Cardiac fibroblast (primary cell): ENCODE results near the gene ECE2.

Experiments used
- DNase-seq, 2 donors: peaks; one replicate each; pipeline versions ENCODE4 v3.0.0 to v3.0.0-alpha.2; 2010; ENCODE audit warnings: low read depth in 2 of 2
- H3K4me3 ChIP-seq, 2 donors: replicated peaks in 1 of 2; 1 replicate in 1 of 2; 2 replicates in 1 of 2; pipeline ENCODE4 v1.5.1; 2011; ENCODE audit warnings: low read depth in 2 of 2, low read length in 2 of 2, mild to moderate bottlenecking in 2 of 2, moderate library complexity in 1 of 2
- CTCF ChIP-seq: IDR thresholded peaks from one replicate; pipeline ENCODE4 v1.5.1; 2011; ENCODE audit warnings: low read depth, mild to moderate bottlenecking, low read length, inconsistent platforms

Gene ECE2

GRCh38 chr3:184236033-184236410, 39.8 kb upstream of the ECE2 start:
- no peak overlapping the region for H3K4me3 ChIP-seq
- no peak for TF ChIP-seq CTCF
- DNase-seq: no peak

GRCh38 chr3:184236636-184237035, 39.2 kb upstream of the ECE2 start:
- H3K4me3 ChIP-seq: no peak overlapping the region
- DNase-seq: no peak
- TF ChIP-seq CTCF: no peak

- no peak for DNase-seq
- no peak for TF ChIP-seq CTCF
- H3K4me3 ChIP-seq: no peak overlapping the region
These were observed 38.6 kb upstream of the ECE2 start for GRCh38 chr3:184237211-184237610.

GRCh38 chr3:184237807-184238206, 38.0 kb upstream of the ECE2 start:
- no peak for DNase-seq
- H3K4me3 ChIP-seq: no peak overlapping the region
- no peak for TF ChIP-seq CTCF

- no peak for DNase-seq
- no peak for TF ChIP-seq CTCF
- no peak overlapping the region for H3K4me3 ChIP-seq
These were observed 37.5 kb upstream of the ECE2 start for GRCh38 chr3:184238246-184238818.

- H3K4me3 ChIP-seq: no peak overlapping the region
- no peak for DNase-seq
These were observed 36.6 kb upstream of the ECE2 start for GRCh38 chr3:184239221-184239620.

More at GRCh38 chr3:184239221-184239620, 36.6 kb upstream of the ECE2 start:
- TF ChIP-seq CTCF: no peak
